ENCODE measurements around the gene CMSS1. TPM values are rescaled to one million over a fixed set of nuclear protein-coding genes. Genes with fewer than 3 reads are reported as not detected.
A peak's percentile ranks its signal among the peaks of the same experiment; 100 is the strongest.

CMSS1 gene
- total and polyA plus RNA-seq, 4 donors: 3.8 to 19.5 (median 7.5) TPM

GRCh38 chr3:100062665-100063064 is 245.0 kb downstream of the CMSS1 start:
- DNase-seq (ENCODE audit: low spot score): no peak
- 77% methylated on average over 4 of the region's 4 CpGs for WGBS
- H3K27me3 ChIP-seq (ENCODE audit: control insufficient read depth in 4 of 4, insufficient read depth in 4 of 4, low read length in 3 of 4): no peaks in the 10 kb centered on the region

DNA sequence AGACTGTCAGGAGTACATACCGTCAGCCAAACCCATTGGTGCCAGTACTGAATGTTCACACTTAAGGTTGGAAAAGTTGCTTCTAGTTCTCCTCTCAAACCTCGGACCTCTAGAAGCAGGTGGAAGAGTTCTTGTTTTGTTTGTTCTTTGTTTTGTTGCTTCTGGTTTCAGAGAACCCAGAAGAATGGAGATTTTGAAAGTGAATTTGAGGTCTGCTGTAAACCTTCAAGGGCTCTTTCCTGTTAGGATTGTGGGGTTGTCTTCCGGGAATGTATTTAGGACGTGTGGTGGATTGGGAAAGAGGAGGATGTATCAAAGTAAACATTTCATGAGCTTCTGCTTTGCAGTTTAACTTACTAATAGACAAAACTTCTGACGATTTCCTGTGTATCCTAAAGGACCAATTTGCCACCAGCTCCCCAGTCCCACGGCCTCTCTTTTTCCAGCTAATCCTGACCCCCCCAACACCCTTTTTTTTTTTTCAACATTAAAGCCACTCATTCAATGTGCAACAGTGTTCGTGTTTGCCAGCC is 246.3 kb downstream of the CMSS1 start:
- no peak overlapping the region for H3K9ac ChIP-seq (ENCODE audit: low read depth in 1 of 2, low read length in 2 of 2)

More at GRCh38 chr3:100062665-100063064, 245.0 kb downstream of the CMSS1 start:
- no peaks in the 10 kb centered on the region for H3K36me3 ChIP-seq (ENCODE audit: control insufficient read depth in 4 of 4, insufficient read depth in 3 of 4, low read depth in 1 of 4, low read length in 3 of 4)
- H3K27ac ChIP-seq (ENCODE audit: low read depth in 1 of 2, low read length in 2 of 2): no peak overlapping the region
- no peak overlapping the region for H3K4me3 ChIP-seq (ENCODE audit: low read depth in 1 of 3, low read length in 3 of 3)
- no peak overlapping the region for H3K9ac ChIP-seq (ENCODE audit: low read depth in 1 of 2, low read length in 2 of 2)
- TF ChIP-seq SP1 (IDR thresholded peaks at IDR 0.05) (no peak), EGR1 (IDR thresholded peaks at IDR 0.05; ENCODE audit: low read depth in 2 of 2) (no peak), ZBTB33 (IDR thresholded peaks at IDR 0.05) (no peak), REST (IDR thresholded peaks at IDR 0.05) (no peak), RAD21 (IDR thresholded peaks at IDR 0.05) (no peak)
- H3K4me1 ChIP-seq (ENCODE audit: control insufficient read depth in 4 of 4, insufficient read depth in 4 of 4, low read length in 3 of 4): no peaks in the 10 kb centered on the region
- H3K9me3 ChIP-seq (ENCODE audit: control insufficient read depth in 4 of 4, low read length in 3 of 4): no peaks in the 10 kb centered on the region

GRCh38 chr3:100067589-100067988 is 249.9 kb downstream of the CMSS1 start:
- Histone ChIP-seq H3K9ac (ENCODE audit: low read depth in 1 of 2, low read length in 2 of 2) (no peak overlapping the region), H3K4me3 (ENCODE audit: low read depth in 1 of 3, low read length in 3 of 3) (no peak overlapping the region), H3K27ac (ENCODE audit: low read depth in 1 of 2, low read length in 2 of 2) (no peak overlapping the region), H3K27me3 (ENCODE audit: control insufficient read depth in 4 of 4, insufficient read depth in 4 of 4, low read length in 3 of 4) (no peaks in the 10 kb centered on the region), H3K36me3 (ENCODE audit: control insufficient read depth in 4 of 4, insufficient read depth in 3 of 4, low read depth in 1 of 4, low read length in 3 of 4) (no peaks in the 10 kb centered on the region), H3K4me1 (ENCODE audit: control insufficient read depth in 4 of 4, insufficient read depth in 4 of 4, low read length in 3 of 4) (peaks cover 0 to 4% (median 0%) of the 10 kb centered on the region in 4 donors), H3K9me3 (ENCODE audit: control insufficient read depth in 4 of 4, low read length in 3 of 4) (no peaks in the 10 kb centered on the region)
- TF ChIP-seq TAF1 (conservative IDR thresholded peaks at IDR 0.05): no peak
- no peak for DNase-seq (ENCODE audit: low spot score)

More for the DNA sequence above, 246.3 kb downstream of the CMSS1 start:
- H3K4me3 ChIP-seq (ENCODE audit: low read depth in 1 of 3, low read length in 3 of 3): no peak overlapping the region
- no peaks in the 10 kb centered on the region for H3K36me3 ChIP-seq (ENCODE audit: control insufficient read depth in 4 of 4, insufficient read depth in 3 of 4, low read depth in 1 of 4, low read length in 3 of 4)
- peaks cover 0 to 2% (median 0%) of the 10 kb centered on the region in 4 donors for H3K4me1 ChIP-seq (ENCODE audit: control insufficient read depth in 4 of 4, insufficient read depth in 4 of 4, low read length in 3 of 4)
- no peak overlapping the region for H3K27ac ChIP-seq (ENCODE audit: low read depth in 1 of 2, low read length in 2 of 2)
- 70% methylated on average over 7 of the region's 7 CpGs for WGBS
- H3K9me3 ChIP-seq (ENCODE audit: control insufficient read depth in 4 of 4, low read length in 3 of 4): no peaks in the 10 kb centered on the region
- H3K27me3 ChIP-seq (ENCODE audit: control insufficient read depth in 4 of 4, insufficient read depth in 4 of 4, low read length in 3 of 4): no peaks in the 10 kb centered on the region
- no peak for DNase-seq (ENCODE audit: low spot score)
- TF ChIP-seq SP1 (IDR thresholded peaks at IDR 0.05) (peak; percentile 12), FOXA2 (IDR thresholded peaks at IDR 0.05) (no peak), RAD21 (IDR thresholded peaks at IDR 0.05) (peak in 1 of 2 donors; percentile 29)
- TF ChIP-seq, protein P1, sequence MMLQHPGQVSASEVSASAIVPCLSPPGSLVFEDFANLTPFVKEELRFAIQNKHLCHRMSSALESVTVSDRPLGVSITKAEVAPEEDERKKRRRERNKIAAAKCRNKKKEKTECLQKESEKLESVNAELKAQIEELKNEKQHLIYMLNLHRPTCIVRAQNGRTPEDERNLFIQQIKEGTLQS (IDR thresholded peaks at IDR 0.05): no peak
